Stimulated activated CD8-positive, alpha-beta memory T cell treated with anti-CD3 and anti-CD28 coated beads, Interleukin-4, amount 100 ng/mL, for 24 hours (primary cell): ENCODE measurements around the gene APOLD1.
A peak's percentile ranks its signal among the peaks of the same experiment; 100 is the strongest.
"Not testable (repeated sequence)": the region's sequence is repeated elsewhere in the genome, so short reads cannot be mapped to it uniquely, and the experiment has no call there.

ENCODE experiments used
- DNase-seq: peaks from one replicate; pipeline ENCODE4 v3.0.0-alpha.2; 2020; ENCODE audit warnings: low read depth

APOLD1 gene

DNA sequence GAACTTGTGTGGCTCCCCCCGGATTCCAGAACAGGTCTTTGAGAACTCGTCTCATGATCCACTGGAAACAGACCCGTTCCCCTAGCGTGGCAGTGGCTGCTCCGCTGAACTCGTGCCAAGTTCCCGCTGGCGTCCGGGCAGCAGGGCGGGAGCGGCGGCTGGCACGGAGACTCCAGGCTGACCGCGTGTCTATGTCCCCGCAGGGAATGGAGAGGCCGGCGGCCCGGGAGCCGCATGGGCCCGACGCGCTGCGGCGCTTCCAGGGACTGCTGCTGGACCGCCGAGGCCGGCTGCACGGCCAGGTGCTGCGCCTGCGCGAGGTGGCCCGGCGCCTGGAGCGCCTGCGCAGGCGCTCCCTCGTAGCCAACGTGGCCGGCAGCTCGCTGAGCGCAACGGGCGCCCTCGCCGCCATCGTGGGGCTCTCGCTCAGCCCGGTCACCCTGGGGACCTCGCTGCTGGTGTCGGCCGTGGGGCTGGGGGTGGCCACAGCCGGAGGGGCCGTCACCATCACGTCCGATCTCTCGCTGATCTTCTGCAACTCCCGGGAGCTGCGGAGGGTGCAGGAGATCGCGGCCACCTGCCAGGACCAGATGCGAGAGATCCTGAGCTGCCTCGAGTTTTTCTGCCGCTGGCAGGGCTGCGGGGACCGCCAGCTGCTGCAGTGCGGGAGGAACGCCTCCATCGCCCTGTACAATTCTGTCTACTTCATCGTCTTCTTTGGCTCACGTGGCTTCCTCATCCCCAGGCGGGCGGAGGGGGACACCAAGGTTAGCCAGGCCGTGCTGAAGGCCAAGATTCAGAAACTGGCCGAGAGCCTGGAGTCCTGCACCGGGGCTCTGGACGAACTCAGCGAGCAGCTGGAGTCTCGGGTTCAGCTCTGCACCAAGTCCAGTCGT, 1.5 kb downstream of the APOLD1 start:
- peak; percentile 58 for DNase-seq

DNA sequence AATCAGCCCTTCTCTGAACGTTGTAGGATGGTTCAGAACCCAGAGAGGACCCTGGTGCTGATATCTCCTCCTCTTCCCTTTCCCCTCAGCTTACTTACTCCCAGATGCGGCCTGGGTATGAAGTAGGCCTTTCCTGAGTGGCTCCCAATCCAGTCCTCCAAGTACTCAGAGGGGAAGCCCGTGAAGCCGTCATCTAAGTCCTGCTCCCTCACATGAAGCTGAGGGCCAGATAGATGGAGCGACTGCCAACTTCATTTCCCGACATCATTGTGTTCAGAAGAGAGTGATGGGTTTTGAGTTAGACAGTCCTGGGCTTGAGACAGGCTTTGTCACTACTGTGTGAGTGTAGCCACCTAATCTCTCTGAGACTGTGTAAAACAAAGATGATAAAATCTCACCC, 2.7 kb downstream of the APOLD1 start:
- no peak for DNase-seq

DNA sequence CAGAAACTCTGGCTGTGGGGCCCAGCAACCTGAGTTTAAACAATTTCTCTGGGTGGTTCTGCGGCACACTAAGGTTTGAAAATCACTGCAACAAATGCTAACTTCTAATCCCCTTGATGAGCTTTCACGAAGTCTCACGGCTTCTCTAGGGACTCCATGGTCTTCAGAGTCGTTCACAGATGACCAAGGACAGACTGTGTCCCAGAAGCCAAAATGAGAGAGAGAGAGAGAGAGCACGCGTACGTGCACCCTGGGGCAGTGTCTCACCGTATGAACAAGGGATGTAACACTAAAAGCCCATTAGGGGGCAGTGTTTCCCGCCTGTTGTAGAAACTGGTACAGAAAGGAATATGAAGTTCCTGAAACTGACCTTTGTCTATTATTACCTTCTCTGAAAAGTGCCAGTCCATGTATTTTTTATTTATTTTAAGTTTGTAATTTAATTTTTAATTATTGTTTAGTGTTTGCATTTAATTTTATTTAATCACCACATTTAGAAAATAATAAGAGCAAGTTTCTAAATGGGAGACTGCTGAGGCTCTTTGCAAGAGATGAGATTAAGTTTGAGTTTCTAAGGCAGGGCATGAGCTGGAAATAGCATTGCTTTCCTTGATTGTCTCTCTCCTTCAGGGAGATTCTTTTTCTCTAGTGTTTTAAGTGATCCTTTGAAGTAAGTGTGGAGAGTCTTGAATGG, 3.4 kb downstream of the APOLD1 start:
- peak; percentile 18 for DNase-seq

GRCh38 chr12:12790956-12791355, 5.5 kb downstream of the APOLD1 start:
- DNase-seq: no peak

- DNase-seq: no peak
These were observed 6.4 kb downstream of the APOLD1 start for GRCh38 chr12:12791756-12792369.

DNA sequence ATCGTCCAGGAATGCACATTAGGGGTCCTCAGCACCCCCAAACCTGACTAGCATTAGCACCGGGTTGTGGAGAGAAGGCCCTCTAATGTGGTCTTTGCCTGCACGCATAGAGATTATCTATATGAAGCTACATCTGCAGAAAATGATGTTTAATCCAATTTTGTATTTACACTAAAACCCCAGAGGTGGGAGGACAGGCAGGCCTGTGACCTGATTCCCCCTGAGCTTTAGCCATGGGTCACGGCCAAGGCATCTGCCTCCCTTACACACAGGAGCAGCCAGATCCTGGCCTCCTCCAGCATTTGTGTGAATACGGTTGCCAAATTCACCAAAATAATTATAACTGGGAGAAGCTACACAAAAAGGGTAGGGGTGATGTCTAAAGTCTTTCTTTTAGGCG, 7.0 kb downstream of the APOLD1 start:
- no peak for DNase-seq

GRCh38 chr12:12794686-12795085, 9.2 kb downstream of the APOLD1 start:
- no peak for DNase-seq

- DNase-seq: no peak
These were observed 10.7 kb downstream of the APOLD1 start for GRCh38 chr12:12796171-12796570.

GRCh38 chr12:12796928-12797793, 11.7 kb downstream of the APOLD1 start:
- DNase-seq: no peak

GRCh38 chr12:12797794-12798152, 12.3 kb downstream of the APOLD1 start:
- DNase-seq: no peak

DNA sequence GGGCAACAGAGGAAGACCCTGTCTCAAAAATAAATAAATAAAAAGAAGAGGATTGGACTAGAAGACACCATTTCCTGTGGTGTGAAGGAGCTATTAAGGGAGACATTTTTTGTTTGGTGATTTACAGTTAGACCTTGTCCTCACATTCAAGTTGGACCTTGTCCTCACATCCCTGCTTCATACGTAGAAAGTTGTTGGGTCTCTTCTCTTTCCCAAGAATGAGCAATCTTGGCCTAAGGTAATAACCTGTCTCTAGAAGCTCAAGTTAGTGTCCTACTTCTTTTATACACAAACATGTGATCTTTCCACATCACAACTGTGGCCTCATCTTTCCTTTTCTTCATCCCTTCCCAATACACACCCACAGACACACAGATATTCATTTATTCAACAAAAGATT, 13.0 kb downstream of the APOLD1 start:
- no peak for DNase-seq

GRCh38 chr12:12799163-12799920, 13.9 kb downstream of the APOLD1 start:
- no peak for DNase-seq

- no peak for DNase-seq
These were observed 15.1 kb downstream of the APOLD1 start for GRCh38 chr12:12800406-12801180.

DNA sequence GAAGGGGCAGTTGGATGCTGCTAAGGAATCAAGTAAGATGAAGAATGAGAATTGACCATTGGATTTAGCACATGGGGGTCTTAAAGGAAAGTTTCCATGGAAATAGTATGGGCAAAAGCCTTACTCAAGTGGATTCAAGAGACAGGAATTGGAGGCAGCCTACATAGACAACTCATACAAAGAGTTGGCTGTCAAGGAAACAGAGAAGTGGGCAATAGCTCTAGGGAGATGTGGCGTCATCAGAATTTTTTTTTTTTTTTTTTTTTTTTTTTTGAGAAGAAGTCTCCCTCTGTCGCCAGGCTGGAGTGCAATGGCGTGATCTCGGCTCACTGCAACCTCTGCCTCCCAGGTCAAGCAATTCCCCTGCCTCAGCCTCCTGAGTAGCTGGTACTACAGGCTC, 16.2 kb downstream of the APOLD1 start:
- DNase-seq: not testable (repeated sequence)

DNA sequence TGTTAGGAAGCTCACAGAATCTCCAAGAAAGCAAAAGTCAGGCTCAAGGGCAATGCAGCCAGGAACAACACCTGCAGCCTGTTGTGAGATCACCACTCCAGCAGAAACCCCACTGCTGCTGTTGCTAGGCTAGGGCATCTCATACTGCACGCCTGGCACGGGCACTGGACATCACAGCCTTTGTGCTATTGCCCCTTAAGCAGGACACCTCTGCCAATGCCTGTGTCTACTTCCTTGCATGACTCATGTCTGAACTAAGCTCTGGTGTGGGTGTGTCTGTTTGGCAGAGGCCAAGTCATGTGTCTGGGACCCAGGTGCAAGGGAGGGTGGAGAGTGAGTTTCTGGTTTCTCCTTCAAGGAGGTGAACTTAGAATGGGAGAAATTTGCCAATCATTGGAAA, 17.7 kb downstream of the APOLD1 start:
- no peak for DNase-seq

DNA sequence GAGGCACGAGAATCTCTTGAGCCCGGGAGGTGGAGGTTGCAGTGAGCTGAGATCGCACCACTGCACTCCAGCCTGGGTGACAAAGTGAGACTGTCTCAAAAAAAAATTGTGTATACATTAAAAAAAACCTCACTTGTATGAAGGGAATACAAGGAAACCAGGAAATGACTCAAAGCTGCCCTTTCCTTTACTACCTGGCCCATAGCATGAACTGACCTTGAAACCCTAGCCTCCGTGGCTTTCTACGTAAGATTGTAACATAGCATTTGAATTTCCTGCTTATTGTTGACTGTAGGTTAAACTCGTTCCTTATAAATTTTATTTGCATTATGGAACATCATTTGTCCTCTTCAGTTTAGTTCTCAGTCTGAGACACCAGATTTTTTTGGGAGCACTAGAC, 18.6 kb downstream of the APOLD1 start:
- DNase-seq: no peak

GRCh38 chr12:12804432-12804886, 19.0 kb downstream of the APOLD1 start:
- DNase-seq: no peak

DNA sequence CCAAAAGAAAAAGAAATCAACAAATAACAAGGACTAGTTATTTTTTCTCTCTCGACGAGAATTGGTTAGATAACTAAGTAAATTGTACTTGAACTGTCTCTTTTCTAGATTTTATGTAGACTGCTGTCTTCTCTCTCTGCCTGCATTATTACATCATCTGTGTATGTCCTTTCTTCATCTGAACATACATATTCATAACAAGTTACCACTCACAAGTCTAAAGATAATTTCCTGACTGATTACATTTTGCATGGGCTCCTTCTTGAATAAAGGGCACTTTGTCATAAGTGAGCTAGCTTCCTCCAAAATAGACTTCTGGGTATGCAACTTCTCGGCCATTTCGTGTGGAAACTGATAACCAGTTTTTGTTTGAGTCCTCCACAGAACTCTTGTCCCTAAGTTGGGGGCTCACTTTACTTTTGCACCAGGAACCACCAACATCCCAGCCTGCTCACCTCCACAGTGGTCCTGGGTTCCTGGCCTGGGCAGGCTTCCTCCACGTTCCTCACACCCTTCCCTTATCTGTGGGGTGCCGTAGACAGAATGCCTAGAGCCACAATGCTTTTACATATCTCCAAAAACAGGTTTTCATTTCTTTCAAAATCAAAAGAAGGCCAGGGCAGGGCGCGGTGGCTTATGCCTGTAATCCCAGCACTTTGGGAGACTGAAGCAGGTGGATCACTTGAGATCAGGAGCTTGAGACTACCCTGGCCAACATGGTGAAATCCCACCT, 21.5 kb downstream of the APOLD1 start:
- no peak for DNase-seq

DNA sequence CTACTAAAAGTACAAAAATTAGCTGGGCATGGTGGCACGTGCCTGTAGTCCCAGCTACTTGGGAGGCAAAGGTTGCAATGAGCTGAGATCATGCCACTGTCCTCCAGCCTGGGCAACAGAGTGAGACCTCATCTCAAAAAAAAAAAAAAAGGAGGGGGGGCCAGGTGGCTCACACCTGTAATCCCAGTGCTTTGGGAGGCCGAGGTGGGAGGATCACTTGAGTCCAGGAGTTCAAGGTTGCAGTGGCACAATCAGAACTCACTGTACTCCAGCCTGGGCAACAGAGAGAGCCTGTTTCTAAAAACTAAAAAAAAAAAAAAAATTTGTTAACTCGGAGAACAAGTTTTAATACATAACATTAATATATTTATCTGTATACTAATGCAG, 22.1 kb downstream of the APOLD1 start:
- DNase-seq: not testable (repeated sequence)
